HepG2 (cell line): ENCODE measurements around the gene BUD23.

ENCODE experiments used
- NCOA5 ChIP-seq: sonication (generic); formaldehyde crosslinking; IDR thresholded peaks from 2 replicates; pipeline ENCODE4 v1.4.0; 2020; ENCODE audit warnings: missing genetic modification reagents
- SUZ12 ChIP-seq: fragments of 150-350 bp; IDR thresholded peaks from 2 replicates; pipeline ENCODE4 v1.6.1; 2014; ENCODE audit warnings: low read depth, low read length
- TBP ChIP-seq: sonication (generic); formaldehyde crosslinking; IDR thresholded peaks from 2 replicates; pipeline ENCODE4 v1.5.0; 2020; ENCODE audit warnings: missing genetic modification reagents
- TF ChIP-seq, protein P1 (sequence below): sonication (generic); formaldehyde crosslinking; IDR thresholded peaks from 2 replicates; pipeline ENCODE4 v1.8.1; 2023; ENCODE audit warnings: missing genetic modification reagents, mild to moderate bottlenecking, borderline replicate concordance

GRCh38 chr7:73669288-73669701, 14.1 kb upstream of the BUD23 start:
- TF ChIP-seq SUZ12 (no peak), TBP (CRISPR knock-in tag) (no peak), NCOA5 (CRISPR knock-in tag) (no peak)
- TF ChIP-seq, protein P1, sequence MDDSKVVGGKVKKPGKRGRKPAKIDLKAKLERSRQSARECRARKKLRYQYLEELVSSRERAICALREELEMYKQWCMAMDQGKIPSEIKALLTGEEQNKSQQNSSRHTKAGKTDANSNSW (CRISPR knock-in tag): no peak
